ENCODE measurements around the gene HAPLN3. TPM values are rescaled to one million over a fixed set of nuclear protein-coding genes. Genes with fewer than 3 reads are reported as not detected.
"Not testable (repeated sequence)": the region's sequence is repeated elsewhere in the genome, so short reads cannot be mapped to it uniquely, and the experiment has no call there.

HAPLN3 gene
- total and polyA plus RNA-seq, 4 donors = 12.6 to 20.3 (median 18.4) TPM

DNA sequence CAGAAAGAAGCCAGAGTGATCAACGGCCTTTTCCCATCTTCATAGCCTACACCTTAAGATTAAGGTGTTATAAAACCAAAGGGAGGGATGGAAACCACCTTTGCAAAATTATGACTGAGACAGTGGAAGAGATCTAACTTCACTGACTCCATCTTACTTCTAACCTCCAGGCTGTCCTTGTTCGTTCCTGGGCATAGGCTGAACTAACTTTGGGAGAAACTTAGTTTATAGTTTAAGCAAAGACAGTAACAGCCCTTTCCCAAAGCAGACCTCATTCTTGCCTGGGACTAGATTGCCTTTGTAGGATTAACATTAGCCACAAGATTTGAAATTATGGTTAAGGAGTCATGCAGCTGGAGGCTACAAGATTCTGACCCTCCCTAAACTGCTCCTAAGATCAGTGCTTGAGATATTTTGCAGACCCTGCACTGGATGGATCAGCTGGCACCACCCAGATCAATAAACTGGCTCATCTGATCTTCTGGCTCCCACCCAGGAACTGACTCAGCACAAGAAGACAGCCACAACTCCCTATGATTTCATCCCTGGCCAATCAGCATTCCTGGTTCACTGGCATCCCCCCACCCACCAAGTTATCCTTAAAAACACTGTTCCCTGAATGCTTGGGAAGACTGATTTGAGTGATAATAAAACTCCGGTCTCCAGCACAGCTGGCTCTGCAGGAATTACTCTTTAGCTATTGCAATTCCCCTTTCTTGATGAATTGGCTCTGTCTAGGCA lies 34.2 kb upstream of the HAPLN3 start:
- not testable (repeated sequence) for H3K36me3 ChIP-seq (ENCODE audit: control insufficient read depth, insufficient read depth, low read length); DNase-seq (ENCODE audit: low read depth in 4 of 6, low spot score in 6 of 6); H3K27me3 ChIP-seq (ENCODE audit: control insufficient read depth, insufficient read depth, low read length); H3K4me3 ChIP-seq (ENCODE audit: low read depth, low read length); H3K9me3 ChIP-seq (ENCODE audit: control insufficient read depth, insufficient read depth, low read length); H3K27ac ChIP-seq (ENCODE audit: low read depth, low read length); H3K4me1 ChIP-seq (ENCODE audit: control insufficient read depth, insufficient read depth, low read length)
- WGBS (ENCODE audit: insufficient coverage) = no CpG with 5 or more reads among the region's 3 CpGs

DNA sequence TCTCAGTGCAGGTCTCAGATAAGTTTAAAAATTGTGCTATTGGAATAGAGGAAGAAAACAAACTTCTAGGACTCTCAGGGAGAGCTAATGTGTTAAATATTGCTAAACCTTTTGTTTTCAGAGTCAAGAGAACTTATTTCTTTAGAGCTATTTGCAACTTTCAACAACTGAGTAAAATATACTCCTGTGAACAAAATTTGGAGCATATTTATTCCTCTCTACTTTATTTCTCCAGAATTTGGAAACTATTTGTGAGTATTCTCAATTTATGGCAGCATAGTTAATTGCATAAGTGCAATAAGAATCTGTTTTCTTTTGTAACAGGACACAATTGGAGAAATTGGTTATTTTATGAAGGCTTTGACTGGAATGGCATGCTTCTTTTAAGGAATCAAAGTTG lies 32.8 kb upstream of the HAPLN3 start:
- not testable (repeated sequence) for DNase-seq (ENCODE audit: low read depth in 4 of 6, low spot score in 6 of 6); H3K36me3 ChIP-seq (ENCODE audit: control insufficient read depth, insufficient read depth, low read length)

DNA sequence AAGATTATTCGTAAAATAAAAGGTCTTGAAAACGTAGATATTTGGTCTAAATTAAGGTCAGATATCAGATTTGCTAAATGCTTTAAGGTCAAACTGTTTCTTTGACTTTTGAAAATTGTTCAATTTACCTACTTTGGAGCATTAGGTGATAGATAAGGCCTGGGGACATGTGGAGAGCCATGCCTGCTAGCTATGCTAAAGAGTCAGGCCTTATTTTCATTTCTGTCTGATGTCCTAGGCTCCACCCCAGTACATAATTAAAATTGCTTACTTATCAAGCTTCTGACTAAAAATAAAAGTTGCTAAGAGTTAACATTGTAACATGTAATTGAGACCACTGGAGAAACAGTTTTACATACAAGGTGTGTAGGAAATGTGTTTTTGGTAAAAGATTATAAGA lies 30.3 kb upstream of the HAPLN3 start:
- H3K9me3 ChIP-seq (ENCODE audit: control insufficient read depth, insufficient read depth, low read length); H3K36me3 ChIP-seq (ENCODE audit: control insufficient read depth, insufficient read depth, low read length); H3K27me3 ChIP-seq (ENCODE audit: control insufficient read depth, insufficient read depth, low read length); H3K27ac ChIP-seq (ENCODE audit: low read depth, low read length); H3K4me3 ChIP-seq (ENCODE audit: low read depth, low read length); DNase-seq (ENCODE audit: low read depth in 4 of 6, low spot score in 6 of 6); H3K4me1 ChIP-seq (ENCODE audit: control insufficient read depth, insufficient read depth, low read length): not testable (repeated sequence)
- WGBS (ENCODE audit: insufficient coverage) = no CpG with 5 or more reads among the region's 2 CpGs

More for the DNA sequence above, 32.8 kb upstream of the HAPLN3 start:
- H3K27ac ChIP-seq (ENCODE audit: low read depth, low read length); H3K9me3 ChIP-seq (ENCODE audit: control insufficient read depth, insufficient read depth, low read length); H3K4me3 ChIP-seq (ENCODE audit: low read depth, low read length); H3K27me3 ChIP-seq (ENCODE audit: control insufficient read depth, insufficient read depth, low read length); H3K4me1 ChIP-seq (ENCODE audit: control insufficient read depth, insufficient read depth, low read length): not testable (repeated sequence)

DNA sequence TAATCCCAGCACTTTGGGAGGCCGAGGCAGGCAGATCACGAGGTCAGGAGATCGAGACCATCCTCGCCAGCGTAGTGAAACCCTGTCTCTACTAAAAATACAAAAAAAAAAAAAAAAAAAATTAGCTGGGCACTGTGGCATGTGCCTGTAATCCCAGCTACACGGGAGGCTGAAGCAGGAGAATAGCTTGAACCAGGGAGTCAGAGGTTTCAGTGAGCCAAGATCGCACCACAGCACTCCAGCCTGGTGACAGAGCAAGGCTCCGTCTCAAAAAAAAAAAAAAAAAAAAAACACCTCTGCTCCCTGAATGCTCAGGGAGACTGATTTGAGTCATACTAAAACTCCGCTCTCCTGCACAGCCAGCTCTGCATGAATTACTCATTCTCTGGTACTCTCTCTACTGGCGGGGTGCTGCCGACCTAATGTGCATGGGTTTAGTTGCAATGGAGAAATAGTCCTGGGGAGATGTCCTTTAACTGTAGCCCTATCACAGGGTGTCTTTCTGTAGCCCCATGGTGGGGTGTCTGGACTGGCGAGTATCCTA lies 25.6 kb upstream of the HAPLN3 start:
- not testable (repeated sequence) for H3K4me1 ChIP-seq (ENCODE audit: control insufficient read depth, insufficient read depth, low read length); H3K36me3 ChIP-seq (ENCODE audit: control insufficient read depth, insufficient read depth, low read length); H3K4me3 ChIP-seq (ENCODE audit: low read depth, low read length); DNase-seq (ENCODE audit: low read depth in 4 of 6, low spot score in 6 of 6); H3K27me3 ChIP-seq (ENCODE audit: control insufficient read depth, insufficient read depth, low read length); H3K9me3 ChIP-seq (ENCODE audit: control insufficient read depth, insufficient read depth, low read length); H3K27ac ChIP-seq (ENCODE audit: low read depth, low read length)
- WGBS (ENCODE audit: insufficient coverage) = 95% methylated on average over 2 of the region's 12 CpGs

DNA sequence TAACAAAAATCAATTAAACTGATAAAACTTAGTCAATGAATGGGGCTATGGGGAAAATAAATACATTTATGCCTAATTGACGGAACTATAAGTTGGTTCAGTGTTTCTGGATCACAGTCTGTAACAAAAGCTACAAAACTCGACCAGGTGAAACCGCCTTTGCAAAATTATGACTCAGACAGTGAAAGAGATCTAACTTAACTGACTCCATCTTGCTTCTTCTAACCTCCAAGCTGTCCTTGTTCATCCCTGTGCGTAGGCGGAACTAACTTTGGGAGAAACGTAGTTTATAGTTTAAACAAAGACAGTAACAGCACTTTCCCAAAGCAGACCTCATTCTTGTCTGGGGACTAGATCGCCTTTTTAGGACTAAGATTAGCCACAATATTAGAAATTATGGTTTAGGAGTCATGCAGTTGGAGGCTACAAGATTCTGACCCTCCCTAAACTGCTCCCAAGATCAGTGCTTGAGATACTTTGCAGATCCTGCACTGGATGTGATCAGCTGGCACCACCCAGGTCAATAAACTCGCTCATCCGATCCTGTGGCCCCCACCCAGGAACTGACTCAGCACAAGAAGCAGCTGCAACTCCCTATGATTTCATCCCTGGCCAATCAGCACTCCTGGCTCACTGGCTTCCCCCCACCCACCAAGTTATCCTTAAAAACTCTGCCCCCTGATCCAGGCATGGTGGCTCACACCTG lies 25.0 kb upstream of the HAPLN3 start:
- H3K27ac ChIP-seq (ENCODE audit: low read depth, low read length) = no peak overlapping the region
- DNase-seq (ENCODE audit: low read depth in 4 of 6, low spot score in 6 of 6) = no peak
- no peaks in the 10 kb centered on the region for H3K9me3 ChIP-seq (ENCODE audit: control insufficient read depth, insufficient read depth, low read length)
- no peaks in the 10 kb centered on the region for H3K4me1 ChIP-seq (ENCODE audit: control insufficient read depth, insufficient read depth, low read length)
- no peaks in the 10 kb centered on the region for H3K27me3 ChIP-seq (ENCODE audit: control insufficient read depth, insufficient read depth, low read length)
- whole genome bisulfite sequencing (ENCODE audit: insufficient coverage) = 68% methylated on average over 2 of the region's 9 CpGs
- no peaks in the 10 kb centered on the region for H3K36me3 ChIP-seq (ENCODE audit: control insufficient read depth, insufficient read depth, low read length)
- no peak overlapping the region for H3K4me3 ChIP-seq (ENCODE audit: low read depth, low read length)

DNA sequence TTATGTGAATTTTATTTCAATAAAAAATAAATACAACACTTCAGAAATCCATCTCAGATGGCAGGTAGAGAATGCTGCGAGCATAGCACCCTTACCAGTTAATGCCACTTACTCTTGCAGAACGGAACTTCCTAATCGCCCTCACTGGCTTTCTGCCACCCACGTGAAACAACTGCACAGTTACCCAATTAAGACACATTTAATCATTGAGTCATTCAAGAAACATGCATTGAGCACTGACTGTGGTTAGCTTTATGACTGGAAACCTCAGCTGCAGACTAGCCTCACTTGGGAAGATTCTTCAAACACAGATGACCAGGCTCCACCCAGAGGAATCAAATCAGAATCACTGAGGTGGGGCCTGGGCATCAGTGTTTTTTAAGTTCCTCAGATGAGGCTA lies 23.4 kb upstream of the HAPLN3 start:
- no peaks in the 10 kb centered on the region for H3K36me3 ChIP-seq (ENCODE audit: control insufficient read depth, insufficient read depth, low read length)
- no peak overlapping the region for H3K27ac ChIP-seq (ENCODE audit: low read depth, low read length)
- H3K4me3 ChIP-seq (ENCODE audit: low read depth, low read length) = no peak overlapping the region
- H3K4me1 ChIP-seq (ENCODE audit: control insufficient read depth, insufficient read depth, low read length) = no peaks in the 10 kb centered on the region
- DNase-seq (ENCODE audit: low read depth in 4 of 6, low spot score in 6 of 6) = peak in 1 of 6 donors; percentile 43
- no peaks in the 10 kb centered on the region for H3K27me3 ChIP-seq (ENCODE audit: control insufficient read depth, insufficient read depth, low read length)
- no peaks in the 10 kb centered on the region for H3K9me3 ChIP-seq (ENCODE audit: control insufficient read depth, insufficient read depth, low read length)
- WGBS (ENCODE audit: insufficient coverage) = 65% methylated on average over 4 of the region's 4 CpGs

DNA sequence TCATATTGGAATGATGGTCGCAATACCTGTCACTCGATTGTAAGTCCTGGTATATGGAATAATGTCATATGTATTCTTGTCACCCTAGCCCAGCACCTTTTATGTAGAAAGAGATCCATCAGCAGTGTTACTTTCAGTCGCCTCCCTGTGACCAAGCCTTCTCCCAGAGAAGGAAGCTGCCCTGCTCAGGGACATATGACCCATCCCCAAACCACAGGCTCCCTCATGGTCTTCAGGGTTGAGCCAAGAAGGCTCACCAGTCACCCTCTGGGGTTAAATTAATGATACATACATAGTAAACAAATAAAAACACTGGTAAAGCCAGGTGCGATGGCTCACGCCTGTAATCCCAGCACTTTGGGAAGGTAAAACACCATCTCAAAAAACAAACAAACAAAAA lies 22.4 kb upstream of the HAPLN3 start:
- Histone ChIP-seq H3K27me3 (ENCODE audit: control insufficient read depth, insufficient read depth, low read length) (no peaks in the 10 kb centered on the region), H3K9me3 (ENCODE audit: control insufficient read depth, insufficient read depth, low read length) (no peaks in the 10 kb centered on the region)
- no CpG with 5 or more reads among the region's 5 CpGs for WGBS (ENCODE audit: insufficient coverage)

DNA sequence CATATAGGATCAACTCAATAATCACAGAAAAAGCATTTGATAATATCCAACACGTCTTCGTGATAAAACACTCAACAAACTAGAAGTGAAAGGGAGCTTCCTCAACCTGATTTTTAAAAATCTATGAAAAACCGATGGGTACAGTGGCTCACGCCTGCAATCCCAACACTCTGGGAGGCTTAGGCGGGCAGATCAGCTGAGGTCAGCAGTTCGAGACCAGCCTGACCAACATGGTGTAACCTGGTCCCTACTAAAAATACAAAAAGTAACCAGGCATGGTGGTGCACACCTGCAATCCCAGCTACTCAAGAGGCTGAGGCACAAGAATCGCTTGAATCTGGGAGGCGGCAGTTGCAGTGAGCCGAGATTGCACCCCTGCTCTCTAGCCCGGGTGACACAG lies 20.0 kb upstream of the HAPLN3 start:
- Histone ChIP-seq H3K4me3 (ENCODE audit: low read depth, low read length) (no peak overlapping the region), H3K36me3 (ENCODE audit: control insufficient read depth, insufficient read depth, low read length) (peaks cover 2% of the 10 kb centered on the region), H3K27me3 (ENCODE audit: control insufficient read depth, insufficient read depth, low read length) (no peaks in the 10 kb centered on the region), H3K27ac (ENCODE audit: low read depth, low read length) (no peak overlapping the region), H3K4me1 (ENCODE audit: control insufficient read depth, insufficient read depth, low read length) (peaks cover 21% of the 10 kb centered on the region), H3K9me3 (ENCODE audit: control insufficient read depth, insufficient read depth, low read length) (no peaks in the 10 kb centered on the region)
- DNase-seq (ENCODE audit: low read depth in 4 of 6, low spot score in 6 of 6) = no peak
- 100% methylated on average over 2 of the region's 10 CpGs for WGBS (ENCODE audit: insufficient coverage)

More for the DNA sequence above, 22.4 kb upstream of the HAPLN3 start:
- H3K4me1 ChIP-seq (ENCODE audit: control insufficient read depth, insufficient read depth, low read length) = peaks cover 4% of the 10 kb centered on the region
- no peak overlapping the region for H3K4me3 ChIP-seq (ENCODE audit: low read depth, low read length)
- no peak overlapping the region for H3K27ac ChIP-seq (ENCODE audit: low read depth, low read length)
- DNase-seq (ENCODE audit: low read depth in 4 of 6, low spot score in 6 of 6) = no peak
- H3K36me3 ChIP-seq (ENCODE audit: control insufficient read depth, insufficient read depth, low read length) = no peaks in the 10 kb centered on the region

DNA sequence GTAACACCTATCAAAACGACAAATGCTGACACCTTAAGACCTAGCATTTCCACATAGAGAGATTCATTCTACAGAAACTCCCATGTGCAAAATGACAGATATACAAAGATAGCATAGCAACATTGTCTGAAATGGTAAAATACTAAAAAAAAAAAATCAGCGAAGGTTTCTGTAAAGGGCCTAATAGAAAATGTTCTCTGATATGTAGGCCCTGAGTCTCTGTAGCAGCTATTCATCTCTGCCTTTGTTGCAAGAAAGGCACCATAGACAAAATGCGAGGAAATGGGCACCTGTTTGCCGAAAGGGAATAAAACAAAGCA lies 18.5 kb upstream of the HAPLN3 start:
- Histone ChIP-seq H3K27me3 (ENCODE audit: control insufficient read depth, insufficient read depth, low read length) (no peaks in the 10 kb centered on the region), H3K4me1 (ENCODE audit: control insufficient read depth, insufficient read depth, low read length) (peaks cover 36% of the 10 kb centered on the region), H3K36me3 (ENCODE audit: control insufficient read depth, insufficient read depth, low read length) (peaks cover 16% of the 10 kb centered on the region), H3K27ac (ENCODE audit: low read depth, low read length) (peak overlapping the region; percentile 61), H3K9me3 (ENCODE audit: control insufficient read depth, insufficient read depth, low read length) (no peaks in the 10 kb centered on the region), H3K4me3 (ENCODE audit: low read depth, low read length) (peak overlapping the region; percentile 65)
- no CpG with 5 or more reads among the region's 4 CpGs for WGBS (ENCODE audit: insufficient coverage)
- DNase-seq (ENCODE audit: low read depth in 4 of 6, low spot score in 6 of 6) = no peak
